K562 (cell line): Measurements from ENCODE around the gene TEX38. TPM values are rescaled to one million over a fixed set of nuclear protein-coding genes. Genes with fewer than 3 reads are reported as not detected.

Experiments used
- ADNP ChIP-seq: fragments of 200-800 bp; sonication (Bioruptor generic); IDR thresholded peaks from 2 replicates; pipeline ENCODE4 v1.6.1; 2016; ENCODE audit warnings: missing genetic modification characterization, missing compliant biosample characterization
- HOXB6 ChIP-seq: fragments of 250-450 bp; sonication (Bioruptor Pico); IDR thresholded peaks from 2 replicates; pipeline ENCODE4 v1.5.1; 2022; ENCODE audit warnings: mild to moderate bottlenecking, borderline replicate concordance
- KDM5B ChIP-seq: fragments of 200-600 bp; sonication (generic); IDR thresholded peaks from 2 replicates; pipeline ENCODE4 v1.6.1; 2012; ENCODE audit warnings: low read depth, mild to moderate bottlenecking, moderate library complexity, low read length, control low read depth, inconsistent platforms; ENCODE audit not compliant: insufficient replicate concordance
- KLF13 ChIP-seq: fragments of 450-650 bp; IDR thresholded peaks from 2 replicates; pipeline ENCODE4 v1.6.1; 2016; ENCODE audit warnings: missing genetic modification characterization, low read depth, mild to moderate bottlenecking, missing compliant biosample characterization, moderate library complexity, borderline replicate concordance
- KLF6 ChIP-seq: fragments of 250-450 bp; sonication (Bioruptor Pico); IDR thresholded peaks from 2 replicates; pipeline ENCODE4 v1.4.0; 2020; ENCODE audit warnings: mild to moderate bottlenecking, moderate library complexity, borderline replicate concordance
- NRF1 ChIP-seq, 2 experiments: fragments of 450-650 bp; IDR thresholded peaks in 1 of 2; conservative IDR thresholded peaks in 1 of 2; 2 replicates each; pipeline ENCODE4 v1.6.1; 2014; ENCODE audit warnings: mild to moderate bottlenecking in 2 of 2
- SMAD4 ChIP-seq: fragments of 250-450 bp; sonication (Bioruptor Pico); conservative IDR thresholded peaks from 2 replicates; pipeline ENCODE4 v1.8.0; 2021; ENCODE audit warnings: inconsistent platforms, mild to moderate bottlenecking, moderate library complexity
- SUPT5H ChIP-seq: fragments of 450-650 bp; IDR thresholded peaks from 2 replicates; pipeline ENCODE4 v1.6.1; 2016
- TAF7 ChIP-seq: fragments of 450-650 bp; IDR thresholded peaks from 2 replicates; pipeline ENCODE4 v1.6.1; 2016; ENCODE audit warnings: missing genetic modification characterization, missing compliant biosample characterization
- ZNF146 ChIP-seq: IDR thresholded peaks from one replicate; pipeline ENCODE4 v1.6.1; 2018; ENCODE audit warnings: missing compliant biosample characterization; ENCODE audit not compliant: unreplicated experiment
- ZNF785 ChIP-seq: fragments of 250-450 bp; sonication (Bioruptor Pico); IDR thresholded peaks from 2 replicates; pipeline ENCODE4 v1.4.0; 2020; ENCODE audit warnings: mild to moderate bottlenecking
- polyA plus RNA-seq, 8 experiments: library from polyadenylated mRNA; depleted of rRNA in 4 of 8; stranded (reverse) in 5 of 8; unstranded in 3 of 8; fragments of >200 nt; fragmentation: Nextera tagmentation in 2 of 8; fragmentation: Illumina TruSeq in 1 of 8; extraction: Ambion mirVana in 2 of 8; extraction: Trizol in 1 of 8; gene quantifications; 2 replicates each; pipeline versions ENCODE4 v1.2.1 to v1.2.3, GENCODE V29; 2011 to 2014; ENCODE audit warnings: inconsistent platforms in 1 of 8, missing spikeins in 1 of 8
- total RNA-seq, 7 experiments: library from RNA; depleted of rRNA in 6 of 7; stranded (reverse); fragments of >200 nt in 6 of 7; fragmentation: Illumina TruSeq in 2 of 7; extraction: Trizol in 2 of 7; gene quantifications; 2 replicates each; pipeline versions ENCODE4 v1.2.1 to v1.2.3, GENCODE V29; 2011 to 2021; ENCODE audit warnings: low replicate concordance in 1 of 7
- TF ChIP-seq, protein P1 (sequence below): fragments of 250-450 bp; sonication (Bioruptor Pico); IDR thresholded peaks from 2 replicates; pipeline ENCODE4 v1.8.0; 2021; ENCODE audit warnings: moderate library complexity, mild to moderate bottlenecking, inconsistent platforms
- TF ChIP-seq, protein P2 (sequence below): fragments of 450-650 bp; formaldehyde crosslinking; IDR thresholded peaks from 2 replicates; pipeline ENCODE4 v1.4.0; 2020; ENCODE audit warnings: mild to moderate bottlenecking, moderate library complexity
- TF ChIP-seq, protein P3 (sequence below): fragments of 250-450 bp; sonication (Bioruptor Pico); IDR thresholded peaks from 2 replicates; pipeline ENCODE4 v1.8.0; 2021; ENCODE audit warnings: moderate library complexity, mild to moderate bottlenecking, inconsistent platforms
- TF ChIP-seq, protein P4 (sequence below): fragments of 250-450 bp; sonication (Bioruptor Pico); IDR thresholded peaks from 2 replicates; pipeline ENCODE4 v1.4.0; 2020

Gene TEX38
- total and polyA plus RNA-seq, 9 of the 15 experiments (the other 6 are each of a cell fraction or from before 2014, with no cell fraction given): not detected

DNA sequence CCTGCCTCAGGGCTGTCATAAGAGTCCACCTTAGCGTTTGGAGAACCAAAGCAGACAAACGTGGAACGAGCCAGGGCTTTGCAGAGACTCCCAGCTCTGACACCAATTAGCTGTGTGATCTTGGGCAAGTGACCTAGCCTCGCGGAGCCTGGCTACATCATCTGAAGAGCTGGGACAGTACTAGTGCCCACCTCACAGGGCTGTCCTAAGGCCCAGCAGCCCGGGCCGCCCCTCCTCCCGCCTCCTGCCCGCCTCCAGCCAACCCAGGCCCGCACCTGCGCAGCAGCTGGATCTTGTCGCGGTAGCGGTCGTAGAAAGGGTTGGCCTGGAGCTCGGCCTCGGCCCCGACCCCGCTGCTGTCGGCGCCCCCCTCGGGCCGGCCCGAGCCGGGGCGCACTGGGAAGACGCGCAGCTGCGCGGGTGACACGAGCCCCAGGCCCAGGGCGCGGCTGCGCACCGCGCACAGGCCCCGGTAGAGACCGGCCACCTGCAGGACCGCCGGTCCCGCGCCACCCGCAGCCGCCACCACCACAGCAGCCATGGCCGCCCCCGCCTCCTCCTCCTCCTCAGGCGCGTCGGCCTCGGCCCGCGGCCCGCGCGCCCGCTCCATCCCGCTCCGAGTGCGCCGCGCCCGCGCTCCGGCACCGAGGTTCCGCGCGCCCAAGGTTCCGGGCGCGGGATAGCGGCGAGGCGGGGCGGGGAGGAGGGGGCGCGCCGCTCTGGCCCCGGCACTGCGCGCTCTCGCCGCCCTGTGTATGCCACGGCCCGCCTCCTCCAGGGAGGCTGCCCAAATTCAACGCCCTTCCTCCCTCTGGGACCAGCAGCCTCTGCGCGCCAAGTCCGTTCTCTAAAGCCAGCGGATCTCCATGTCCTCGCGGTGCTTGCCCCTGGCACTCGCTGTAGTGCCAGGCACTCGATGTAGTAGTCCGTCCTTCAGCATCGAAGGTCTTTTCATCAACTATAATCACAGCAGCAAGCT, 3.6 kb upstream of the TEX38 start, which contains the start of gene ATPAF1 (continued):
- TF ChIP-seq, protein P1, sequence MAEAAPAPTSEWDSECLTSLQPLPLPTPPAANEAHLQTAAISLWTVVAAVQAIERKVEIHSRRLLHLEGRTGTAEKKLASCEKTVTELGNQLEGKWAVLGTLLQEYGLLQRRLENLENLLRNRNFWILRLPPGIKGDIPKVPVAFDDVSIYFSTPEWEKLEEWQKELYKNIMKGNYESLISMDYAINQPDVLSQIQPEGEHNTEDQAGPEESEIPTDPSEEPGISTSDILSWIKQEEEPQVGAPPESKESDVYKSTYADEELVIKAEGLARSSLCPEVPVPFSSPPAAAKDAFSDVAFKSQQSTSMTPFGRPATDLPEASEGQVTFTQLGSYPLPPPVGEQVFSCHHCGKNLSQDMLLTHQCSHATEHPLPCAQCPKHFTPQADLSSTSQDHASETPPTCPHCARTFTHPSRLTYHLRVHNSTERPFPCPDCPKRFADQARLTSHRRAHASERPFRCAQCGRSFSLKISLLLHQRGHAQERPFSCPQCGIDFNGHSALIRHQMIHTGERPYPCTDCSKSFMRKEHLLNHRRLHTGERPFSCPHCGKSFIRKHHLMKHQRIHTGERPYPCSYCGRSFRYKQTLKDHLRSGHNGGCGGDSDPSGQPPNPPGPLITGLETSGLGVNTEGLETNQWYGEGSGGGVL: no peak
- TF ChIP-seq SMAD4 (peak; percentile 68; the same call in 1 of the 2 replicates), KDM5B (peak; percentile 60), TAF7 (no peak), ZNF146 (CRISPR knock-in tag) (no peak), HOXB6 (no peak), KLF13 (no peak), ADNP (tag) (no peak), KLF6 (CRISPR knock-in tag) (no peak), SUPT5H (no peak), ZNF785 (CRISPR knock-in tag) (no peak), NRF1 (conservative IDR thresholded peaks at IDR 0.05 in 1 of 2, IDR thresholded peaks at IDR 0.05 in 1 of 2) (peak; percentile 84 to 86)
- TF ChIP-seq, protein P2, sequence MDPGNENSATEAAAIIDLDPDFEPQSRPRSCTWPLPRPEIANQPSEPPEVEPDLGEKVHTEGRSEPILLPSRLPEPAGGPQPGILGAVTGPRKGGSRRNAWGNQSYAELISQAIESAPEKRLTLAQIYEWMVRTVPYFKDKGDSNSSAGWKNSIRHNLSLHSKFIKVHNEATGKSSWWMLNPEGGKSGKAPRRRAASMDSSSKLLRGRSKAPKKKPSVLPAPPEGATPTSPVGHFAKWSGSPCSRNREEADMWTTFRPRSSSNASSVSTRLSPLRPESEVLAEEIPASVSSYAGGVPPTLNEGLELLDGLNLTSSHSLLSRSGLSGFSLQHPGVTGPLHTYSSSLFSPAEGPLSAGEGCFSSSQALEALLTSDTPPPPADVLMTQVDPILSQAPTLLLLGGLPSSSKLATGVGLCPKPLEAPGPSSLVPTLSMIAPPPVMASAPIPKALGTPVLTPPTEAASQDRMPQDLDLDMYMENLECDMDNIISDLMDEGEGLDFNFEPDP (CRISPR knock-in tag): no peak
- TF ChIP-seq, protein P3, sequence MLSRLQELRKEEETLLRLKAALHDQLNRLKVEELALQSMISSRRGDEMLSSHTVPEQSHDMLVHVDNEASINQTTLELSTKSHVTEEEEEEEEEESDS: no peak
- TF ChIP-seq, protein P4, sequence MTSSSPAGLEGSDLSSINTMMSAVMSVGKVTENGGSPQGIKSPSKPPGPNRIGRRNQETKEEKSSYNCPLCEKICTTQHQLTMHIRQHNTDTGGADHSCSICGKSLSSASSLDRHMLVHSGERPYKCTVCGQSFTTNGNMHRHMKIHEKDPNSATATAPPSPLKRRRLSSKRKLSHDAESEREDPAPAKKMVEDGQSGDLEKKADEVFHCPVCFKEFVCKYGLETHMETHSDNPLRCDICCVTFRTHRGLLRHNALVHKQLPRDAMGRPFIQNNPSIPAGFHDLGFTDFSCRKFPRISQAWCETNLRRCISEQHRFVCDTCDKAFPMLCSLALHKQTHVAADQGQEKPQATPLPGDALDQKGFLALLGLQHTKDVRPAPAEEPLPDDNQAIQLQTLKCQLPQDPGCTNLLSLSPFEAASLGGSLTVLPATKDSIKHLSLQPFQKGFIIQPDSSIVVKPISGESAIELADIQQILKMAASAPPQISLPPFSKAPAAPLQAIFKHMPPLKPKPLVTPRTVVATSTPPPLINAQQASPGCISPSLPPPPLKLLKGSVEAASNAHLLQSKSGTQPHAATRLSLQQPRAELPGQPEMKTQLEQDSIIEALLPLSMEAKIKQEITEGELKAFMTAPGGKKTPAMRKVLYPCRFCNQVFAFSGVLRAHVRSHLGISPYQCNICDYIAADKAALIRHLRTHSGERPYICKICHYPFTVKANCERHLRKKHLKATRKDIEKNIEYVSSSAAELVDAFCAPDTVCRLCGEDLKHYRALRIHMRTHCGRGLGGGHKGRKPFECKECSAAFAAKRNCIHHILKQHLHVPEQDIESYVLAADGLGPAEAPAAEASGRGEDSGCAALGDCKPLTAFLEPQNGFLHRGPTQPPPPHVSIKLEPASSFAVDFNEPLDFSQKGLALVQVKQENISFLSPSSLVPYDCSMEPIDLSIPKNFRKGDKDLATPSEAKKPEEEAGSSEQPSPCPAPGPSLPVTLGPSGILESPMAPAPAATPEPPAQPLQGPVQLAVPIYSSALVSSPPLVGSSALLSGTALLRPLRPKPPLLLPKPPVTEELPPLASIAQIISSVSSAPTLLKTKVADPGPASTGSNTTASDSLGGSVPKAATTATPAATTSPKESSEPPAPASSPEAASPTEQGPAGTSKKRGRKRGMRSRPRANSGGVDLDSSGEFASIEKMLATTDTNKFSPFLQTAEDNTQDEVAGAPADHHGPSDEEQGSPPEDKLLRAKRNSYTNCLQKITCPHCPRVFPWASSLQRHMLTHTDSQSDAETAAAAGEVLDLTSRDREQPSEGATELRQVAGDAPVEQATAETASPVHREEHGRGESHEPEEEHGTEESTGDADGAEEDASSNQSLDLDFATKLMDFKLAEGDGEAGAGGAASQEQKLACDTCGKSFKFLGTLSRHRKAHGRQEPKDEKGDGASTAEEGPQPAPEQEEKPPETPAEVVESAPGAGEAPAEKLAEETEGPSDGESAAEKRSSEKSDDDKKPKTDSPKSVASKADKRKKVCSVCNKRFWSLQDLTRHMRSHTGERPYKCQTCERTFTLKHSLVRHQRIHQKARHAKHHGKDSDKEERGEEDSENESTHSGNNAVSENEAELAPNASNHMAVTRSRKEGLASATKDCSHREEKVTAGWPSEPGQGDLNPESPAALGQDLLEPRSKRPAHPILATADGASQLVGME (CRISPR knock-in tag): no peak
